ENCODE data around the gene TMEM72.

Gene TMEM72

DNA sequence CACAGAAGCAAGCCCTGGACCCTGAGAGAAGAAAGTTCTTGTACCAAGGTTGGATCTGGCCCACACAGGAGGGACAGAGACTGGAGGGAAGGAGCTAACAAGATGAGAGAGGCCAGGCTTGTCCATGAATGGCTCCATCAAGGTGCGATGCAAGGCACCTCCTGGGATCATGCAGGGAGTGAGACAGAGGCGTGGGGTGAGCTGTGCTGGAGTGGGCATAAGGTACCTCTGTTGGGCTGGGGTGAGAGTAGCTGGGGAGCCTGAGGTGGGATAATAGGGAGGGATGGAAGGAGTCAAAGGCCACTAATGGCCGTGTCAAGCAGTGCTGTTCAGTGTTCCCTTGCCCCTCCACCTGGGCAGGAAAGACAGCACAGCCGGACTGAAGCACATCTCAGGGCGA, 9.9 kb downstream of the TMEM72 start:
- DNase-seq, result no peak

DNA sequence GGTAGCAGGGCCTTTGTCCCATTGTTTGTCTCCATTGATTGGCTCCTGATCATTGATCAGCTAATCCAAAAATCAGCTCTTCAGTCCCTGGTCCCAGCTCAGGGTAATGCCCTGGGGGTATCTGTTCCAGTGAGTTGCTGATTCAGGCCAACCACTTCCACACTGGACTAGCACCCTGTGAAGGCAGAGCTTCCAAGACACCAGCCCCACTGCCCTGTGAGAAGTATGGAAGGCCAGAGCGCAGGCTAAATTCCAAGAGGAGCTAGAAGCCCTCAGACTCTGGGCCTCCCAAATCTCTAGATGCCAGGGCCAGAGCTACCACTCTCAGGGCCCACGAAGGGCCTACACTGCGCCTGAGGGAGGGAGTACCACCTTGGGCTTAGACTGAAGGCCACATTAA, 10.4 kb downstream of the TMEM72 start:
- no peak for DNase-seq

DNA sequence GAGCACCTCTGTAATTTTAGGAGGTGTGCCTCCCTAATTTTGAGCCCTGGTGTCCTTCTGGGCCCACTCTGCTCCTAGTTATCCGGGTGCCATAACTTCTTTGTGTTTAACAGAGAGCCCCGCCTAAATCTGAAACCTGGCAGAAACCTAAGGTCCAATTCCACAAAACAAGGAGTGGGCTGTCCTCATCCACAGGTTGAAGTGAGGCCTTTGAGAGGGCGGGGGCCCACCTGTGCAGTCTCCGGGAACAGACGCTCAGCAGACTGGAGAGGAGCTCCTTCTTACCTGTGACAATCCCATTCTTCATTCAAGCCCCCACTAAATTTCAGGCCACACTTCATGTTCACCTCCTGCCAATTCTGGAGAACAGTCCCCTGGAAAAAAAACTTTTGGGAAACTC, 10.9 kb downstream of the TMEM72 start:
- no peak for DNase-seq

DNA sequence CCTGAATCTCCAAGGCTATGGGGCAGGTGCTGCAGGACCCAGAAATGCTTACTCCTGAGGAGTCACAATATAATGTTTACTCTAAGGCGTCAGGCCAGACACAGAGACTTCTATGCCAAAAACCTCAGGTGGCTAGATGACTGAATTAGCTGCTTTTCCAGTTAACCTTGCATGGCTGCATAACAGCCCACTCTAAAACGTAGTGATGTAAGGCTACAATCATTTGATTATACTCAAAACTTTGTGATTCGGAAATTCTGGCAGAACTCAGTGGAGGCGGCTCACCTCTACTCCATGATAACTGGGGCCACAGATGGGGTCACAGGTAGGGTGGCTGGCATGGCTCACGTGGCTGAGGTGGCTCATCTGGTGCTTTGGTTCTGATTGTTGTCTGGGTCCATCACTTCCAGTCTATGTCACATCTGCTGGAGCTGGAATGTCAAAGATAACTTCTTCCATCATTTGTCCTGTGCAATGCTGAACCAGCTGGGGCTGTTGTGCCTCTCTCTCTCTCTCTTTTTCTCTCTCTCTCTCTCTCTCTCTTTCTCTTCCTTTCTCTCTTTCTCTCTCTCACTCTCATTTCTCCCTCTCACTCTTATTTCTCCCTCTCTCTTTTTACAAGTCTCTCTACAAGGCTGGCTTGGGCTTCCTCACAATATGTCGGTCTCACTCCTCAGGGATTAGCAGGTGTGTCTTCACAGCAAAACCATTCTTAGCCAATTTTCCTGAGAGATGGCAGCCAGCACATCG, 11.8 kb downstream of the TMEM72 start:
- no peak for DNase-seq

DNA sequence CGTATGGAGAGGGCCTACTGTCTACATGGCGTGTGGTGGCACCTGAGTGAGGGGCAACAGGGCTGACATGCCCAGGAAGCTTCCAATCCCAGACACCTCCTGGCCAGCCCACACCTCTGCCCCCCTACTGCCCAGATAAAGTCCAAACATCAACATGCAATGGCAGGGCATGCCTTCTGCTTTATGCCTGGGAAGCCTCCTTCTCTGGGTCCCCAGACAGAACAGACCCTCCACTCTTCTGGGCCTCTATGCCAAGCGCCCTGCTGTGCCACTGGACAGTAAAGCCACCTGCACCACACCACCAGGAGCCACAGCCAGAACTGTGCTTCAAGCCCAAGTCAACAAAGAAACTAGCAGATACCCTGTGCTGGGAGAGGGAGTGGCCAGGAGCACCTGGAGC, 12.5 kb downstream of the TMEM72 start:
- DNase-seq, result no peak

DNA sequence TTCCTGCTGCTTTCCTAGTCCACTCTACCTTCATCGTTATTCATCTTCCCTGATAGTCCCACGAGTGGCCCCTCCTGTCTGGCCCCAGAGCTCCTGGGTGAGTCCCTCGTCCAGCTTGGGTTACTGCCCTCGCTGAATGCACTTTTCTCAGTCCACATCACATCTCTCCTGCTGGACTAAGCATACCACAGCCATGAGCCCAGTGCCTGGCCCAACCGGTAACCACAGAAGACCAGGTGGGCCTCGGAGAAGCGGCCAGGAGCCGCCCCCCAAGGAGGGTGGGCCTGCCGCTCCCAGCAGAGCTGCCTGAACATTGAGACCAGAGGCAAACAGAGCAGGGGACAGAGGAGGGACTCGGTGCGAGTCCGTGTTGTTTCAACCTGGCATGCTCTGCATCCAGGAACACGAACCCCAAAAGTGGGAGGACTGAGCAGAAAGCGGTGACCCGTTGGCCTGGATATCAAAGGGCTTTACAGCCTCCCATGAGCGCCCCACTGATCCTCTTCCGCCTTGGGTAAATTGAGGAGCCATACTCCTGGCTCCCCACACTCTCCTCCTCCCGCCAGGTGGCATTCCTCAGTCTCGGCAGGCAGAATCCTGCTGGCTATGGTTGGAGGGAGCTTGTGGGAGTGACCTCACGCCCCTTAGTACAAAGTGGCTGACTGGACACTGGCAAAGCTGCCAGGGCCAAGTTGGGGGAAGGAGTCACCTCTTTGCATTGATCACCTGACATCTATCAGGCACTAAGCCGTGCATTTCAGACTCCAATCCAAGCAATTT, 13.3 kb downstream of the TMEM72 start:
- no peak for DNase-seq

DNA sequence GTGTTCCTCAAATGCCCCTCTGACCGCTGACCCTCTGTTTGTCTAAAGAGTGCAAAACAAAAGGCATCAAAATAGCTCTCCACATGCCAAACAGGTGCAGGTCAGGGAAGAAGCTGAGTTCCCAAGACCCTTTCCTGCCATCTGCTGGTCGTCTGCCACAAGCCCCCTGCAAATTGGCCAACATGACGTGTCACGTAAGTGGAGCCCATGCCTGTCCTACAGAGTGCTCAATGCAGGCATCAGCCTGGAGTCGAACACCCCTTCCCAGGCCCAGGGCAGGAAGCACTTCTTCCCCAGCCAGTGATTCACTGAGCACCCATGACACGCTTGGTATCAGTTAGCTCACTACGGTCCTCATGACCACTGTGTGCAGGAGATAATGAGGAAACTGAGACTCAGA, 14.1 kb downstream of the TMEM72 start:
- DNase-seq, result peak; percentile 17 to 71

DNA sequence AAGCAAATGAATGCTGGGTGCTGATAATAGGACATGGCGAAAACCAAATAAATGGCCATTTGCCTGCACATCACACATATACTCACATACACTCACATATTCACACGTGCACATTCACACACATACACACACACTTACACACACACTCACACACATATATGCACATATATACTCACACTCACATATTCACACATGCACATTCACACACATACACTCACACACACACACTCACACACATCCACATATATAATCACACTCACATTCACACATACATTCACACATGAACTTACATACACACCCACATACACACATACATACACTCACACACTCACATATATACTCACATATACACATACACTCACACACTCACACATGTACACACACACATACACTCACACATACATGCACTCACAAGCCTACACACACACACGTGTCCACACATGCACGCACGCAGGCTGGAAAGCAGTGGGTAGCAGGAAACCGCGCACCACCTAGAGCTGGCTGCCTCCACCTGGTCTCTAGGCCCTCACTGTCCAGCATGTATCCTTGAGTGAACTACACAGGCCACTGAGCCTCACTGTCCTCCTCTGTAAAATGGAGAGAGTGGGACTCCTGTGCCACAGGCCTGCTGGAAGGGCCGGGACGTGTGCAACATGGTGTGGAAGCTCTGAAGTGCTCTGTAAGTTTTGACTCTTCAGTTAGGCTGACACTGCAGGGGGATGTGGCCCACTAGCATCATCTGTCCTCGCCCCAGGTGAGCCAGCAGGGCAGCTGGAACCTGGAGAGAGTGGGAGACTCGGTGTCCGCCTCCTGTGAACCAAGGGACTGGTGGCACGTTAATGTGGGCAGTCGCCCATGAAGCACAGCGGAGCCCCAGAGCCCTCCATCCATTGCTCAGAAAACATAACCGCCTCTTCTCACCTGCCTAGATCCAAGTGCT, 14.9 kb downstream of the TMEM72 start:
- DNase-seq, result no peak

DNA sequence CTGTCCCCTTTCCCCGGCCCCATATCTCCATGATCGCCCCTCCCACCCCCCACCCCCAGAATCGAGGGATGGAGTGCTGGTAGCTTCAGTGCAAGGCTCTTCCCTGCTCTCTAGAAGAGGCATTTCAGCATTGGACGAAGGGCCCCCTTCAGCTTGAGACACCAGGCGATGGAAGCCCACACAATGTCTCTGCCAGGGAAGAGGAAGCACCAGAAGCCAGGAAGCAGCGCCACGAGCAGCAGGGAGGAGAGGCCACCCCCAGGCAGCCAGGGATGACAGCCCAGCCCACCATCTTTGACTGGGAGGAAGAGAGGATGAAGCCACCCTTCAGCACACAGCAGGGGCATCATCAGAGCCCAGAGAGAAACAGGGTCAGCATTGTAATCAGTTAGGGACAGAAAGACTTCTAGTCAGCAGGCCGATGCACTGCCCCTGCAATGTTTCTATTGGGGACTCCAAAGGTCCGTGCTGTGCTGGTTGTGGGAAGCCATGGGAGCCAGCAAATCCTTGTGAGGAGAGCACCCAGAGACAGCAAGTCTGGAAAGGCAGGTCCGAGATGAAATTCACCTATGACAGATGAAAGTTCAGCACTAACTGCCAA, 15.7 kb downstream of the TMEM72 start:
- no peak for DNase-seq

DNA sequence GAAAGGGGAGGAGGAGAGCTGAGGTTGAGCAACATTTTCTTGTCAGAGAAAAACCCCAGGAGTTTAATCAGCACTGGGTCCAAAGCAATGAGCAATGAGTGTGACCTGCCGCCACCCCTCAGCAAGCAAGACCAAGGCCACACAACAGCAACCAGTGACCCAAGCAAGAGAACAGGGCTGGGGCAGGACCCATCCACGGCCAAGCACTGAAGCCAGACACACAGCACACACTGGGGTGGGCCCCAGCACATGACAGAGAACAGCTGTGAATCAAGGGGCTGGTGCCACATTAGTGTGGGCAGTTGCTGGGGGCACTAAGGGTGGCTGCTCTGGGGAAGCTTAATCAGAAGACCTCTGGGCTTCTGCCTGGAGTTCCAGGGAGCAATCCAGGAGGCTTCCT, 16.2 kb downstream of the TMEM72 start:
- no peak for DNase-seq

DNA sequence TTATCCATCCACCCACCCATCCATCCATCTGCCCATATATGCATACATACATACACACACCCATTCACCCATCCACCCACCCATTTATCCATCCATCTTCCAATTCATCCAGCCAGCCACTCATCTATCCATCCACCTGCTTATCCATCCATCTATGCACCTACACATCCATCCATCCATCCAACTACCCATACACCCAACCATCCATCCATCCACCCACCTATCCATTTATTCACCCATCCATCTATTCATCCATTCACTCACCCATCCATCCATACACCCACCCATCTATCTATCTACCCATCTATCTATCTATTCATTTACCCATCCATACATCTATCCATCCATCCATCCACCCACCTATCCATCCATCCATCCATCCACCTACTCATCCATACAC, 17.3 kb downstream of the TMEM72 start:
- DNase-seq, result no peak

DNA sequence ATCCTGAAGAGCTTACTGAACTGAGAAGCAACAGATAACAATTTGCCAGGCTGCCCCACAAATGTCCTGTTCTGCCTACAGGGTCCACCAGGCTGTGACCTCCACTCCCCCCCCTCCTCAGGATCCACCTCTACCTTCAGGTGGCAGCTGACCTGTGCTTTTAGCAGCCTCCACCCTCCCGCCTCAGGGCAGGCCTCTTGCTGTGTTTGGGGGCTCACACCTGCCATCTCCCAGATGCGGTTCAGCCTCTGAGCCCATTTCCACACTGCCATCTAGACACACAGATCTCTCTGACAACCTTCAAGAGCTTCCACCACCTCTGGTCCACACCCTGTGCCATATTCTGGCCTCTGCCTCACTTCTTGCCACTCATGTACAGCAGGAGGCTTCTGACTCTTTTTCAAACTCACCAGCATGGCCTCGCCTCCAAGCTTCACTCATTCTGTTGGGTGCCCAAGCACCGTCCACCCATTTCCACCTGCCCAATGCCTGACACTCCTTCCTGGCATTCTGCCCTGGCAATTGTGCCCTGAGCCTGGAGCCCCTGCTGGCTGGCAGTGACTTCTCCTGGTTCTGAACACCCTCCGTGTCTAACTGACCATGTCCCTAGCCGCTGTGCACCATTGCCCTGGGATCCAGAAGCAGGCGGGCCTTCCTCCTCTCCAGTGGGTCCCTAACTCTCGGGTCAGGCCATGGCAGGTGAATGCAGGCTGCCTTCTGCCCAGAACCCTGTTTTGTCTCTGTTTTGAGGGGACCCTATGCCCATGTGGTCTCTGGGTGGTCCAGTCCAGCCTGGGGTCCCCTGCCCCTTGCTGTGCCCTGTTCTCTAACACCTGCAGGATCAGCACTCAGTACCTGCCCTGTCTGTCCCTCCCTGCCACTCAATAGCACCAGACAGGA, 18.5 kb downstream of the TMEM72 start:
- no peak for DNase-seq

DNA sequence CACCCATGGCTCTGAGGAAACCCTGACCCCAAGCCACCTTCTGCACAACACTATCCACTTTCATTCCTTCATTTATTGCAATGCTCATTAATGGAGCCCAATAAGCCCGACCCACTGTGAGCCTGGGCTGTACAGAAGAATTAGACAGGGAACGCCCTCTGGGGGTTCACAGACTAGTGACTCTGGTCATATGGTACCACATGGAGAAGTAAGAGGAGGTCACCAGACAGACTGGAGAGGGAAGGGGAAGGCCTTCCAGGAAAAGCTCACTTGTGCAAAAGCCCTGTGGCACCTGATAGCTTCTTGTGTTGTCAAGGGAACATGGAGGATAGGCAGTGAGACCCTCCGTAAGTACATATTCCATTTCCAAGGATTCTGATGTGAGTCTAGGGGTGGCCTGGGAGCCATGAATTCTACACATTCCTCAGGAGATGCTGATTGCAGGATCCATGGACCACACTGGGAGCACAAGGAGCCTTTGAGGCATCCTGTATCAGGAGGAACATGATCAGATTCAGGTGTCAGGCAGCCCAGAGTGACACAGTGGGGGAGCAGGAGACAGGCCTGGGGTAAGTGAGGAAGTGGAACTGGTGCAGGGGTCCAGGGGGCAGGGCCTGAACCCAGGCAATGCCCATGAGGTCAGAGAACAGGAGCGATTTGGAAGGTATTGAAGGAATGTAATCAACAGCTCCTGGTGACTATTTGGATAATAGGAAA, 19.9 kb downstream of the TMEM72 start:
- DNase-seq, result no peak

DNA sequence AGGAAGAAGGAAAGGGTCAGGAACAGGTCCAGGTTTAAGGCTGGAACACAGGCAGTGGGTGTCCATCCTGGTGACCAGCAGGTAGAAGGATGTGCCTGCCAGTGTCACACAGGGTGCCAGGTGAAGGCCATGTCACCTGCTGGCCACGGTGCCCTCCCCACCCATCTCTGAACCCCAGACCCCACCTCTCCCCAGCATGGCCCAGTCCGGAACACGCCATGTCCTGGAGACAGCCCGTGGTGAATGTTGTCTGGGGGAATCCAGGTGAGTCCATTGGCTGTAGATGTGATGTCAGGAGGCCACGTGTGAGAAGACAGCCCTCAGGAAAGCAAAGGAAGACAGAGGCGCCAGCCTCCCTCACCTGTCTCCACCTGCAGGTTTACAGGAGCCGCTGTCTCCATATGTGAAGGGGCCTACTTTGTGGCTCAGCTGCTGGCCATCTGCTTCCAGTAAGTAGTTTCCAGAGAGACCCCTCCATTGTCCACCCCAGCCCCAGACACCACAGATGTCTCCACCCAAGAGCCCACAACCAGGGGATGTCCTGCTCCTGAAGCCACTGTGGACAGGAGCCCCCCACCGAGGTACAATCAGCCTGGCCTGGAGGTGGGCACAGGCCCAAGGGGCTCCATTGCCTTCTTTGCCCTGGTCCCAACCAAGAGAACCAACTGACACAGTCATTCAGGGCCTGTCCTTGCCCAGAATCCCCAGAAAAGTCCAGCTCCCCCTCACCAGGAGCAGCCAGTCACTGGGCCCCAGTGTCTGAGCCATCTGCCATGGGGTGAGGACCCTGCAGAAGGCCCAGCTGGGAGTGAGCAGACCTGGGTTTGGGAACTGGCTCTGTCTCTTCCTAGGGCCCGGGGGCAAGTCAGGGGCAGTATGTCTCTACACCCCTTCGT, 20.7 kb downstream of the TMEM72 start:
- no peak for DNase-seq

DNA sequence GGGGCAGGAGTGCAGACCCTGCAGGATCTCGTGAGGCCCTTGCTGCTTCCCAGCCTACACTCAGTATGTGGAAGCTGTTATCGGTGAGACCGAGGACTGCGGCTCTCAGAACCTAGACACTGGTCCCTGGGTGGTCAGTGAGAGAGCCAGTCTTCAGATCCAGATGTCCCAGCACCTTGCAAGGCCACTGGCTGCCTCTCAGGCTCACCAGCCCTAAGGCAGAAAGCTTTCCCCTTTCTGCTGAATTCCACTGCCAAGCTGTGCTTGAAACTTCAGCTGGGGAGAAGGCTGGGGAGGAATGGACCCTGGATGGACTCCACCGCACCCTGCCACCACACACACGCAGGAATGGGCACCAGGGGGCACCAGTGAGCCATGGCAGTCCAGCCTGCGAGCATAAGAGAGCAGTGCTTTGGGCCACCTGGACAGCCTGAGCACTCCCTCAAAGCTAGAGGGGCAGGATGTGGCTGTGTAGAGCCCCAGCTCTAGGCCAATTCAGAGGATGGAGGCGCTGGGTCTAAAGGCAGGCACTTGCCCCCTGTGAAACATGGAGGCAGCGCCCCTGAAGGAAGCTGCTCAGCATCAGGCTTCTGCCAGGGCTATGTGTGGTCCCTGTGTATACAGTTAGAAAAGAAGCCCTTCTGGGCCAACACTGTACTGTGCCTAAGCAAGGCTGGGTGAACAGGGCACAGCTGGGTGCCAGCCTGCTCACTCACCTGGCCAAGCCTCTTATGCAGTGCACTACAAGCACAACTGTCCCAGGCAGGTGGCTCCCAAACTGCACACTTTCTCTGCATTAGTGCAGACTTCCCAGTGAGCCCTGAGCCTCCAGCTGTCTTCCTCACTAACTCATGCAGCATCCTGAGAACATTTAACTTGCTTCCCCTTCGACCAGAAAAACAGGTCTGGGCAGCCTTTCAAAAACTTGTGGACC, 21.6 kb downstream of the TMEM72 start:
- peak; percentile 4 to 84 for DNase-seq

DNA sequence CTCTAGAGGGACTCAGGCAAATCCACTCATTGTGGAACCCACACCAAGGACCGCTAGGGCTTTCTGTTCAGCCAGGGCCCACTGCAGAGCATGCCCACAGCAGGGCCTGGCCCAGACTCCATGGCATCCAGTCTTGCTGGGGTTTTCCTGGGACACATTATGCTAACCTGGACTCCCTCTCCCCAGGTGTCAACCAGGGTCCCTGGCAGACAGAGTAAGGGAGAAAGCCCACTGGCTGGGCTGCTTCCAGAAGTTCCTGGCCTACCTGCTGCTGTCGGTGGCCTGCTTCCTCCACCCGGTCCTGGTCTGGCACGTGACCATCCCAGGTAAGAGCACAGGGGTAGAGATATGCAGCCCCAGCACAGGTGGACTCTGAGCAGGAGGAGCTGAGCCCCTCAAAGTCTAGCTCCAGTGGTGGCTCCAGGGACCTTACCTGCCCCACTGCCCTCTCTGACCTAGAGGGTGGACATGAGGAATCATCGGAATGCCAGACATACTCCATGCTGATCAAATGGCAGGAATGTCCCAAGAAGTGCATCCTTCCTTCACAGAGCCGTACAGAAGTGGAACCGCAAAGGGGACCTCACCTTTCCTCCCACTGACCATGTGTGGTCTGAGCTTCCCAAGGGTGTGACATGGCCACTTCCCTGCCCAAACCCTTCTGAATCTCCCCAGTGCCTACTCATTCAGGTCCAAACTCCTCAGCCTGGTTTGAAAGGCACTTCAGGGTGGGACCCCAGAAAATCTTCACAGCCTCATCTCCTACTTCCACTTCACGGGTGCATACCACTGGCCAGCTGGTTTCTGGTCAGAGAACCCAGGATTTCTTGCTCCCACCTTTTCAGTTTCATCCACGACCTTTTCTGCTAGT, 22.5 kb downstream of the TMEM72 start:
- DNase-seq, result no peak

DNA sequence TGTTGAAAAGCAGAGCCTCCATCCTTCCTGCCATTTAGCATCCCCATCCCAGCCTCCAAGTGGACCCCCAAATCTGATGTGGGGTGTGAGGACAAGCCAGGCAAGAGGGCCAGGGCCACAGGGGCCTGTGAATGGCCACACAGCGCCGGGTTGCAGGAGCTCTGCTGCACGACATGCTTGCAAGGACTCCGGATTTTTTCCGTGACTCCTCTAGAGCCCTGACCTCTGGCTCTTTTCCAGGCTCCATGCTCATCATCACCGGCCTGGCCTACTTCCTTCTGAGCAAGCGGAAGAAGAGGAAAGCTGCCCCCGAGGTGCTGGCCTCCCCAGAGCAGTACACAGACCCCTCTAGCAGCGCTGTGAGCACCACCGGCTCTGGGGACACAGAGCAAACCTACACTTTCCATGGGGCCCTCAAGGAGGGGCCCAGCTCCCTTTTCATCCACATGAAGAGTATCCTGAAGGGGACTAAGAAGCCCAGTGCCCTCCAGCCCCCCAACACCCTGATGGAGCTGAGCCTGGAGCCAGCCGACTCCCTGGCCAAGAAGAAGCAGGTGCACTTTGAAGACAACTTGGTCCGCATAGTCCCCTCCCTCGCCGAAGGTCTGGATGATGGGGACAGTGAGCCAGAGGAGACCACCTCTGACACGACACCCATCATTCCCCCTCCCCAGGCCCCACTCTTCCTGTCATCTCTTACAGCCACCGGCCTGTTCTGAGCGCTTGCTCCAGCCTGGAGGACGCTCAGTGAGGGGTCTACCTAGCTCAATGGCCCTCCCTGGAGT, 23.5 kb downstream of the TMEM72 start:
- DNase-seq, result no peak
